H54 (cell line): ENCODE data around the gene ADAMTS12.
"Not testable (repeated sequence)": the region's sequence is repeated elsewhere in the genome, so short reads cannot be mapped to it uniquely, and the experiment has no call there.

Experiments used
- DNase-seq: peaks from one replicate; pipeline ENCODE4 v3.0.0; 2011; ENCODE audit warnings: low spot score, mixed read lengths; ENCODE audit not compliant: insufficient read length
- FAIRE-seq: peaks from 3 replicates; lab custom pipeline; 2011; peaks lifted over from hg19 to GRCh38; lab: Jason Lieb, UNC
- POLR2A ChIP-seq: IDR thresholded peaks from 2 replicates; pipeline ENCODE4 v1.6.1; 2011; ENCODE audit warnings: low read depth, mild to moderate bottlenecking, low read length

The ADAMTS12 gene

DNA sequence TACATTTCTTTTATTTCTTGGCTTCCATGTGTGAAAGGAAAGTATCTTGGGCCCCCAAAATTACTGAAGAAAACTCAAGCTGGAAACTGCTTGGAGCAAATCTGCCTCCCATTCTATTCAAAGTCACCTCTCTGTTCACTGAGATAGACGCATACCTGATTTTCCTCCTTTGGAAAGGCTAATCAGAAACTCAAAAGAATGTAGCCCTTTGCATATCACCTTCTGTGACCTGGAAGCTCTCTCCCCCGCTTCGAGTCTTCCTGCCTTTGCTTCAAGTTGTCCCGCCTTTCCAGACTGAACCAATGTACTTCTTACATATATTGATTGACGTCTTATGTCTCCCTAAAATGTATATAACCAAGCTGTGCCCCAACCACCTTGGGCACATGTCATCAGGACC, 39.3 kb upstream of the ADAMTS12 start:
- DNase-seq: no peak
- no peak for FAIRE-seq
- no peak for TF ChIP-seq POLR2A

DNA sequence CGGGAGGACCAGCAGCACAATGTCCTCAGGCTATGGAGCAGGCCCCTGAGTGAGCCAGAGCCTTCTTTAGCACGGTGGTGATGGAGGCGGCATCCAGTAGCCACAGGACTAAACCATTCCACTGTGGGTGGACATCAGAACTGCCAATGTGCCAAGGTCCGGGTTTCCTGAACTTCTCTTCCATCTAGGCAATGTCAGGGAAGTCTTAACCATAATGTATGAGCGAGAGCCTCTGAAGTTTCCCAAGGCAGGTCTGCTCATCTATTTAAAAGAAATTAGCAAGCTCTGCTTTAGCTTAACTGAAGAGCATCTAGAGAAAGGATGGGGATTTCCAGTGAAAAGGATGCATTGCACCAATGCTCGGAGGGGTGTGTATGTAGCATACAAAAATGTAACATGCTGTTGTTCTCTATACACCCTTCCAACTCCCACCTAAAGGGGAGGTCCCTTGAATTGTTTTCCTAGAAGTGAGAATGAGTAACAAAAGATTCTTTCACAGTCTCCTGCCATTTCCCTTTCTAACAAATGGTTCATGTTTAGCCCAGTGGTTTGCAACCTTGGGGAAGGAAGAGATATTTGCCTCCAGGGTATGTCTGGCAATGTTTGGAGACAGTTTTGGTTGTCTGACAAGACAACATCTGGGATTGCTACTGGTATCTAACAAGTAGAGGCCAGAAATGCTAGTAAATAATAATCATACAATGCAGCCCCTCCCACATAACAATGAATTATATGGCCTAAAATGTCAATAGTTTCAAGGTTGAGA, 38.3 kb upstream of the ADAMTS12 start:
- FAIRE-seq (no peak), DNase-seq (no peak)
- TF ChIP-seq POLR2A: no peak

DNA sequence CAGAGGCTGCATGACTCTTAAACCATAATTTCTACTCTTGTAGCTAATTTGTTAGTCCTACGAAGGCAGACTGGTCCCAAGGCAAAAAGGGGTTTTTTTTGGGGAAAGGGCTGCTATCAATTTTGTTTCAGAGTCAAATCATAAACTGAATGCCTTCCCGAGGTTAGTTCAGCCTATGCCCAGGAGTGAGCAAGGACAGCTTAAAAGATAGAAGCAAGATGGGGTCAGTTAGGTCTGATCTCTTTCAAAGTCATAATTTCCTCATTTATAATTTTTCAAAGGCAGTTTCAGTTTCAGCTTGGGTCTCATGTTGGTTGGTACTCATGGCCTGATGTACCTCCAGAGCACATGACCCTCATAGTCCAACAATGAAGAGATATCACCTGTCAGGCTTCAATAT, 36.5 kb upstream of the ADAMTS12 start:
- FAIRE-seq: no peak
- no peak for TF ChIP-seq POLR2A
- DNase-seq: no peak

DNA sequence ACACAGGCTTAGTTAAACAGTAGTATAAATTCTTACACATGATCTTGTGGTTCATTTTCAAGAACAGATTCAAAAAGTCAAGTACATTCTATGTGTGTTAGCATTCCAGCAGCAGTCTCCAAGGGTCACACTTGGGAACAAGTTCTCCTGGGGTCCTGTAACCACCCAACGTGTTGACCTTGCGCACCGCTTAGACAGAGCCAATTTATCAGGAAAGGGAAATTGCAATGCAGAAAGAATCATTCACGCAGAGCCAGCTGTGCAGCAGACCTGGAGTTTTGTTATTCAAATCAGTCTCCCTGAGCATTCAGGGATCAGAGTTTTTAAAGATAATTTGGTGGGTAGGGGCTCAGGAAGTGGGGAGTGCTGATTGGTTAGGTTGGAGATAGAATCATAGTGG, 35.9 kb upstream of the ADAMTS12 start:
- no peak for TF ChIP-seq POLR2A
- no peak for FAIRE-seq
- DNase-seq: no peak

DNA sequence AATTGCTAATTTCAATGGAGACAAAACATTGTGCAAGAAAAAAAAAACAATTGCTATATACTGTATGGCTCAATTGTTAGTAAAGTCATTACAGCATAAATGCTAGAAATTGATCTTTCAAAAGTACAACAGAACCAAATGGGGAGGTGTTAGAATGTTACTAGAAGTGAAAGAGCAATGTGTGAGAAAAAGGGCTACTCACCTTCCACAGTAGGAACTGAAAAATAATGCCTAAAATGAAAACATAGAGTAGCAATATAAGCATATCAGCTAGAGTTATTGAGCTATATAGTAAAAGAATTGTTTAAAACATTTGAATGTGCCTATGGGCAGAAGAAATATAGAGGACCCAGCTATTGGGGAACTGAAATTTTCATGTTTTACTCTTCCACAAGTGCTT, 33.5 kb upstream of the ADAMTS12 start:
- DNase-seq: no peak
- no peak for TF ChIP-seq POLR2A
- no peak for FAIRE-seq

DNA sequence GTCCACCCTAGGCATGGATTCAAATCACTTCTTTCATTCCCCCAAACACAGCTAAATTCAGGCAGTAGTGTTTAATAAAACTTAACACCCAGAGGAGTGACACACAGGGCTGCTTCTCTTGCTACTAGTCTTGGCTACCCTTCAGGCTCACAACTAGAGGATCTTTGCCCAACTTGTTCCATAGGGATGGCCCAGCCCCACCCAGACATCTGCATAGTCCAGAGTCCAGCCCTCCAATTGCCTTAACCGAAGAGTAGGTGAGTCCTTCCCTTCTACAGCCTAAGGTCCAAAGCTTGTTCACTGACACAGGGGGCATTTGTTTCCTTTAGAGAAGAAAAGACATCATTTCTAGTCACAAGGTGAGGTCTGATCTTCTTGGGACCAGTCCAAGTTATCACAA, 29.2 kb upstream of the ADAMTS12 start:
- no peak for DNase-seq
- no peak for FAIRE-seq
- no peak for TF ChIP-seq POLR2A

DNA sequence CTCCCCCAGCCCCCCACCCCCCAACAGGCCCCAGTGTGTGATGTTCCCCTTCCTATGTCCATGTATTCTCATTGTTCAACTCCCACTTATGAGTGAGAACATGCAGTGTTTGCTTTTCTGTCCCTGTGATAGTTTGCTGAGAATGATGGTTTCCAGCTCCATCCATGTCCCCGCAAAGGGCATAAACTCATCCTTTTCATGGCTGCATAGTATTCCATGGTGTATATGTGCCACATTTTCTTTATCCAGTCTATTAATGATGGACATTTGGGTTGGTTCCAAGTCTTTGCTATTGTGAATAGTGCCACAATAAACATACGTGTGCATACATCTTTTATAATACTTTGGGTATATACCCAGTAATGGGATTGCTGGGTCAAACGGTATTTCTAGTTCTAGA, 23.1 kb upstream of the ADAMTS12 start:
- DNase-seq, FAIRE-seq: not testable (repeated sequence)

DNA sequence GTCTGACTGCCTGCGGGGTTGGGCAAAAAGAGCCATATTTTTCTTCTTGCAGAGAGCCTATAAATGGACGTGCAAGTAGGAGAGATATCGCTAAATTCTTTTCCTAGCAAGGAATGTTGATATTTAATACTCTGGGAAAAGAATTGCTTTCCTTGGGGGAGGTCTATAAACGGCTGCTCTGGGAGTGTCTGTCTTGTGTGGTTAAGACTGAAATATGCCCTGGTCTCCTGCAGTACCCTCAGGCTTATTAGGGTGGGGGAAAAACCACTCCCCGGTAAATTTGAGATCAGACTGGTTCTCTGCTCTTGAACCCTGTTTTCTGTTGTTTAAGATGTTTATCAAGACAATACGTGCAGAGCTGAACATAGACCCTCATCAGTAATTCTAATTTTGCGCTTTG, 14.5 kb upstream of the ADAMTS12 start:
- not testable (repeated sequence) for DNase-seq, FAIRE-seq

DNA sequence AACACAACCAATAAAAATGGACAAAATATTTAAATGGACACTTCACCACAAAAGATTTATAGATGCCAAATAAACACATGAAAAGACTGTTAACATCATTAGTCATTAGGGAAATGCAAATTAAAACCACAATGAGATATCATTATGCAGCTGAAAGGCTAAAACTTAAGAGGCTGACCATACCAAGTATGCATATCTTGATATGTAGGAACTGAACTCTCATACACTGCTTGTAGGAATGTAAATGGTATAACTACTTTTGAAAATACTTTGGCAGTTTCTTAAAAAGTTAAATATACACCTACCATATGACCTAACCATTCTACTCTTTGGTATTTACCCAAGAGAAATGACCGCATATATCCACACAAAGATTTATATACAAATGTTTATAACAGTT, 13.6 kb upstream of the ADAMTS12 start:
- no peak for TF ChIP-seq POLR2A

DNA sequence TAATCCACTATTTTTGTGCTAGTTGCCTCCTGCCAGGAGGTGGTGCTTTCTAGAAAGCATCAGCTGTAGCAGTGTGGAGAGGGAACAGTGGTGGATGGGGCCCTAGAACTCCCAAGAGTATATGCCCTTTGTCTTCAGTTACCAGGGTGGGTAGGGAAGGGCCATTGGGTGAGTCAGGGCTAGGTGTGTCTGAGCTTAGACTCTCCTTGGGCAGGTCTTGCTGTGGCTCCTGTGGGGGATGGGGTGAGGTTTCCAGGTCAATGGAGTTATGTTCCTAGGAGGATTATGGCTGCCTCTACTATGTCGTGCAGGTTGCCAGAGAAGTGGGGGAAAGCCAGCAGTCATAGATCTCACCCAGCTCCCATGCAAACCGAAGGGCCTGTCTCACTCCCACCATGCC, 11.3 kb upstream of the ADAMTS12 start:
- no peak for FAIRE-seq

More for the DNA sequence above, 13.6 kb upstream of the ADAMTS12 start:
- DNase-seq (no peak), FAIRE-seq (no peak)

DNA sequence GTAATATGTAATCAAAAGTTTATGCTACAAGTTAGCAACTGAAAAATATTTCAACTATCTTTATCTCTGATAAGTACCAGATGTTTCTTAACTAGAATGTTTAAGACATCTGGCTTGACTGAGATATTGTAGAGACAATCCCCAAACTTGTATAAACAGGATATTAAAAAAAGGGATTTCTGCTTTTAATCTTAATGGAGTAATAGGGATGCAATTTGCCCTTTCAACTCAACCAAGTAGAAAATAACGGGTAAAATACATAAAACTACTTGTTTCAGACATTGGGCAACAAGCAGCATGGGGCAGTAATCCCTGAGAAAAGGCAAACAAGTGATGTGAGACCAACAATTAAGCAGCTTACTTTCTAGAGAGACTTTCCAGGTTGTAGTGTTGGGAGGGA, 9.4 kb upstream of the ADAMTS12 start:
- FAIRE-seq (no peak), DNase-seq (no peak)
- TF ChIP-seq POLR2A: no peak

More for the DNA sequence above, 11.3 kb upstream of the ADAMTS12 start:
- no peak for TF ChIP-seq POLR2A
- no peak for DNase-seq

DNA sequence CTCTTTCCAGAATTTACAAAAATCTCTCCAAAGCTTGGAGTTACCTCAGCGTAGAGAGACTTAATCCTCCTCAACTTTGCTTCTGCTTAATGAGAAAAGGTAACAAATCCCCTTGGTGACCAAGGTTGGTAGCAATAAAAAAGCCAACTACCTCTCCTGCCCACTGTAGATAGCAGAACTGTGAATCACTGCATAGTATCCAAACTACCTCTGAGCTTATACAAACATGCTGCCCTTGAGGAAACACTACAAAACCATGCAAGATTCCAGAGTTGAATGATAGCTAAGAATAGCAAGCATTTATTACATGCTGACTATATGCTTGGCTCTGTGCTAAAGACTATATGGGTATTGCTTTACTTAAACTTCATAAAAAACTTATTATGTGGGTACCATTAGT, 2.8 kb upstream of the ADAMTS12 start:
- DNase-seq (peak; percentile 30), FAIRE-seq (peak; percentile 81)
- TF ChIP-seq POLR2A: no peak

DNA sequence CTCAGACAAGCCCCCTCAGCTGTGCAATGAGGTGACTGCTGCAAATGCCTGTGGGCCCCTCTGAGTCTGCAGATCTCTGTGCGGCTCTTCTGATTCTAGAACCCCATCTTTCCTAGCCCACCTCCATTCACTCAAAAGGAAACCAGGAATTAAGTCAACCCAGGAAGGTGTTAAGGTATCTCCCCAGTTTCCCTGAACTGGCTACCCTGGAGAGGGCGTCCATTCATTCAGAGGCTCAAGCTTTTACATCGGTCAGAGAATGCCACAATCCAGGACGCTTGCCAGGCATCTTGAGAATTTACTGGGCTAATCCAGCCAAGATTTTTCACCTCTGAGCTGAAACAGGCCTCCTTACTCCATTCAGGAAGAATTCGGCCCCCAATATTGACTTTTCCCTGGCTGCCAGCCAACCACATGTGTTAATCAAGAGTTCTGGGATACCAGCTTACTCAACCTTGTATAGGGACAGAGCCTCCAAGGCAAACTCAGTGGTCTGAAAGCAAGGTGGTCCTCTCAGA, 889 bp upstream of the ADAMTS12 start:
- TF ChIP-seq POLR2A: no peak
- DNase-seq: peak; percentile 30
- FAIRE-seq: peak; percentile 89

DNA sequence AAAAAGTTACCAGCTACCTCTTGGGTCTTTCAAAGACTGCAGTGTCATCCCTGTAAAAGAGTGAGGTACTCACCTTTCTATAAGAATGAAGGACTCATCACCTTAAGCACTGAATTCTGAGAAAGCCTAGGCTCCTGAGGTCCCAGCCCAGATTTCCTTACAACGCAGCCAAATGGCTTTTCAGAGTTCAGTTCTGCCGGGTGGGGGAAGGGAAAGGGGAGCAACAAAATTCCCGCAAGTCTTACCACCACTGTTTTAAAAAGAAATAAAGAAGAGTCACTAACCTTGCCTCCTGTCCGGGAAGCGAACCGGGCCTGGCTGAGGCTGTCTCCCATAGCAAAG, 373 bp downstream of the ADAMTS12 start:
- DNase-seq (no peak), FAIRE-seq (no peak)
- no peak for TF ChIP-seq POLR2A
